Embryonic facial prominence (tissue), 1 donor: ENCODE measurements around the gene RNU6-7.

Source experiments
- DNase-seq: peaks from one replicate; pipeline ENCODE4 v3.0.0-alpha.2; 2016; ENCODE audit errors: extremely low spot score

Gene RNU6-7

DNA sequence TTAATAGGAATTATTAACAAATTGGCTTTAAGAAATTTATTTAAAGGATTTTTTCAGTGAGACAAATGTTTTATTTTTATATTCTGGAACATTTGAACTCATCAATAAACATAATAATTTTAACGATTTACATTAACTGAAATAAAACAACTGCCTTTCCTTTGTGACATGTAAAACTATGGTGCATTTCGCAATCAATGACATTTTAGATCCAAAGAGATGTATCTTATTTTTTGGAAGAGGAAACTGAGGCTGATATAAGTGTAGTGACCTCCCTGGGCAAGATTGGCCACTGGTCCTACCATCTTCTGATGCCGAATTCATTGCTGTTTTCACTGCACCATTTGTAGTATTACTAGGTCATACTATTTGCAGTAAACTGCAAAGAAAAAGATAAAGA, 3.7 kb downstream of the RNU6-7 start:
- no peak for DNase-seq

DNA sequence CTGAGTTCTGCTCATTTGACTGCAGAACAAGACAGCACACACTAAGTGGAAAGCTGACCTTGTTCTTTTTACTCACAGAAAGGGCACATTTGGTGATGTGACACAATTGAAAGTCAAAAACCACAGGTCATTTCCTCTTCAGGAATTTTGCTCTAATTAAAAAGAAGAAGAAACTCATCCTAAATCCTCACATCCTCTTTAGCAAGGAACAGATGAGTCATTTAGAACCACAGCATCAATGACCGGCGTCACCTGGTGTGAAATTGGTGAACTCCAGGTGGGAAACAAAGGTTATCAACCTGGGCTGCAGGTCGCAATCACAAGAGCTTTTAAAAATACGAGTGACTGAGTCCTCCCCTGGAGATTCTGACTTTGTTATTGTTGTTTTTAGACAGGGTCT, 4.1 kb downstream of the RNU6-7 start:
- DNase-seq = no peak

- no peak for DNase-seq
Measured at GRCh38 chr14:32206552-32206951, 4.7 kb downstream of the RNU6-7 start.

DNA sequence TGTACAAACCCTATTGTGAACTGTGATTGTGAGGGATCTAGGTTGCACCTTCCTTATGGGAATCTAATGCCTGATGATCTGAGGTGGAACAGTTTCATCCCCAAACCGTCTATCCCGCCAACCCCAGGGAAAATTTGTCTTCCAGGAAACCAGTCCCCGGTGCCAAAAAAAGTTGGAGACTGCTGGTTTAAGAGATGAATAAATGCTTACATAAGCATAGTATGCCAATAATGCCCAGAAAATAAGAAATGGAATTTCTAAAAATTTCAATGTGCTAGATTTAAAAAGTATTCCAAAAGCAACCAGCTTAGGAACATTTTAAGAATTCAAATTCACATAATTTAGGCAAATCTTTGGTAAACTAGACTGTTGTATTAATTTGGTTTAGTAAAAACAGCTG, 6.6 kb downstream of the RNU6-7 start:
- no peak for DNase-seq

DNA sequence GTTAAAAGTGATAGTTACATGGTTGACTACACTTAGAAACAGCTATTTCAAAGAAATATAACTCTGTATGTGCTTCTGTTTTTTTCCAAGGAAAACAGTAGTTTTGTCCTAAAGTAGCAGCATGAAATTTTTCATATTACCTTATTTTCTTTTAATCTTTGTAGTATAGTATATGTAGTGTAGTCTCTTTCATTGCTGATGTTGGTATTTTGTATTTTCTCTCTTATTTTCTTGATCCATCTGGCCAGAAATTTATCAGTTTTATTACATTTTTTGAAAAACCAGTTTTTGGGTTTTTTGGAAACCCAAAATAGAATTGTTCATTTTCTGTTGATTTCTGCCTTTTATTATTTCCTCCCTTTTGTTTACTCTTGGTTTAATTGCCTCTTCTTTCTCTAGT, 7.6 kb downstream of the RNU6-7 start:
- no peak for DNase-seq

DNA sequence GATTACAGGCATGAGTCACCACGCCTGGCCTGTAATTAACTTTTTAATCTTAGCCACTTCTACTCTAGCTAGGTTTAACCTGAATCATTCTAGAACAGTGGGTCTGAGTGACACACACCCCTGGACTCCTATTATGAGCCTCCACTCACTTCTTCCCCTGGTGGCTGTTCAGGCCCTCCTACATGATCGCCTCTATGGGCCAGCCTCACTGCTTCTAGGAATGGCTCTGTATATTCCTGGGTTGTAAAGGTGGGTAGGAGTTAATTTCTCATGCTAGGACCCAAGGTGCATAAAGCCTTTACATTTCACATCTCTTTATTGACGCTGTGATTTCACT, 9.2 kb downstream of the RNU6-7 start:
- no peak for DNase-seq

GRCh38 chr14:32212833-32213232, 11.0 kb downstream of the RNU6-7 start:
- no peak for DNase-seq

- no peak for DNase-seq
Measured at GRCh38 chr14:32217301-32217700, 15.5 kb downstream of the RNU6-7 start.

DNA sequence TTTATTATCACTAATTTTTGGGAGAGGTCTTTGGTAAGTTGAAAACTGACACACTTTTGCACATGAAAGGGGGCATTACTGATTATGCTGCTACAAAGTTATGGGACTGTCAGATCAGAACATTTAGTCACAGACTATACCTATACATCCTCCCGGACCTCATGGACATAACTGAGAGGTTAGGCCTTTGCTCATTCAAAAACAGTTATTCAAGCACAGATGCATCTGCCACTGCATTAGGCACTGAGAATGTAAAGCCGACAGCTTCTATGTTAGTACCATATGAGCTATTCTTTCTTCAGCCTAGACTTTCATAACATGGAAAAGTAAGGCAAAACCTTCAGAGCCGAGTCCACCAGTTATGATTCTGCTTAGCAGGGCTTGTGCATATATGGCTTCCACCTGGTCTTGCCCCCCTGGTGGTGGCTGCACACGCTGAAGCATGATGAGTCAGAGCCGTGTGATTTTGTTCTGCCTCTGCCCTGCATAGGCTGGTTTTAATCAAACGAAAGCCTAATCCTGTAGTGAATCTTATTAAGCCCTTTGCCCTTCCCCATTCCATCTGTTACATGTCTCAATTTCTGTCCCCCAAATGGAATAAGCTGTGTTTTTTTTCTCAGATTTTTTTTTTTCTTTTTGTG, 23.0 kb downstream of the RNU6-7 start:
- DNase-seq = no peak

- no peak for DNase-seq
Measured at GRCh38 chr14:32225378-32225920, 23.6 kb downstream of the RNU6-7 start.

DNA sequence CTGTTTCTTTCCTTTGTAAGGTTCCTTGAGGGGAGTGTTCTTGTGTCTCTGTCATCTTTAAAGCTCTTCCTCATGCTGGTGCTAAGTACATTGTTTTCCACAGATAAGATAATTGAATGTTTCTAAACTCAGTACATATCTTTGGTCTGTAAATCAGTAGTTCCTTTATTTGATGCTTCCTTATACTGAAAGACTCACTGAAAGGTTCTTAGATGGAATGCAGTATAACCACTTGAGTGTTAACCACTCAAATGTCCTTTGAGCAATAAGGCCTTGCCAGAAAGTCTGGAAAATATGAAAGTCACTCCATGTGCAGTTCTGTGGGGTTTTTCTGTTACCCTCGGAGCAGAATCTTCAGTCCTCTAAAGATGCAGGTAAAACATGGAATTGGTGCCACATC, 24.2 kb downstream of the RNU6-7 start:
- DNase-seq = no peak

DNA sequence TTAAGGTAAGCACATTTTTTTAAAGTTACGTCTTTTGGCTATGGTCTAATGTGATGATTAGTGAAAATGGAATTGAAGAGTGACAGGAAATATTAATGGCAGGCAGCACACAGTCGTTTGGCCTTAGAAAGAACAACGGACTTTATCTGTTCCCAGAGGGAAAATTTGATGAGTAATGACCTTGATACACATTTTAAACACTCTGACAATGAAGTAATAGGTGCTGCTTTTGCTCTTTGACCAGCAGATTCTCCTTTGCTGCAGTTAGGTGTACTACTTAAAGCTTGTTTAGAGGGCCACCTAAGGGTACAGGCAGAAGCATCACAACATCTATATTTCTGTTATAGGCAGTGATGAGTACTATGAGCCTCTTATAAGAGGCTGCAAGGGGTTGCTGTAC, 28.3 kb downstream of the RNU6-7 start:
- no peak for DNase-seq

- DNase-seq = no peak
Measured at GRCh38 chr14:32230695-32231280, 28.9 kb downstream of the RNU6-7 start.

DNA sequence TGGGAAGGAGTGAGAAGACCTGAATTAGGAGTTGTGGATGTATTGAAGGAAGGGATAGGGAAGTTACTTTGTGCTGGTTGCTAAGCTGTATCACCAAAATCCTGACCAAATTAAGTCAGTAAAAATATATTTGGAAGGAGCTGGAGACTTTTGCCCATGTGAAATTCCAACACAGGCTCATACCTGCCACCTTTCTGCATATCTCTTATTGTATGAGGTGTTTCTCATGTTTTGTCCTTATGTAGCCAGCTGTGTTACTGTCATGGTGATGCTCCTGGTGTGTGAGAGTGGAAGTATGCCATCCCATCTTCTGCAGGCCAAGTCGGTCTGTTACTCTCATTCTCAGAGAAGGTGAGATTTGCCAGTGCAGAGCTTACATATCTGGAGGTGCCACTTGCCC, 30.6 kb downstream of the RNU6-7 start:
- no peak for DNase-seq

DNA sequence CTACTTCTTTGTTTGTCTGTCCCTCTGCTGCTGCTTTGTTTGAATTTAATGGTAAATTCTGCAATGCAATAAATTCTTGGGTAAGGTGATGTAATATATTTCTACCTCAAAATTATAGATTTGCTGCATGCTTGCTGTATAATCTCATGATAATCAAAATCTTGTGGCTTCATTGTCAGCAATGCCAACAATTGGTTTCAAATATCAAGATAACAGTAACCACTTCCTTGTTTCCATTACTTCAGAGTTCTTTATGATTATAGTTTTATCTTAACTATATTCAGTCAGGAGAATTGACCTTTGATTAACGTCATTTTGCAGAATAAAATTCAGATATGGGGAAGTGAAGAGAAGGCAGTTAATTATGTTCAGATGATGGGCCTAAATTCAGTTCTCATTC, 31.4 kb downstream of the RNU6-7 start:
- no peak for DNase-seq

- DNase-seq = no peak
Measured at GRCh38 chr14:32244404-32244803, 42.6 kb downstream of the RNU6-7 start.

GRCh38 chr14:32246751-32247150, 44.9 kb downstream of the RNU6-7 start:
- DNase-seq = no peak

GRCh38 chr14:32249371-32249770, 47.5 kb downstream of the RNU6-7 start:
- DNase-seq = no peak

DNA sequence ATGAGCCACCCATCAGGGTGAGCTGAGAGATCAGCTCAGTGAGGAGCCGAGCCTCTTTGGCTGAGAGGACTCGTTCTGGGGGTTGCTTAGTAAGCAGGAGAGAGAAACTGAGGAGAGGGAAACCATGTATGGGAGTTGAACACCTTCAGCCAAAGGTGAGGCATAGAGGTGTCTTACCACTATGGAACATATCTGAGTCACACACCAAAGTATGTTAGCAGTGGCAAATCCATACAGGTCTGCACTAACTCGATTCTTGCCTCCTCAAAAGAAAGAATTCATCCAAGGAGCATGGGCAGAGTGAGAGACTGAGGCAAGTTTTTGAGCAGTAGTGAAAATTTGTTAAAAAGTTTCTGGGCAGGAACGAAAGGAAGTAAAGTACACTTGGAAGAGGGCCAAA, 47.9 kb downstream of the RNU6-7 start:
- DNase-seq = no peak

GRCh38 chr14:32250681-32251080, 48.8 kb downstream of the RNU6-7 start:
- no peak for DNase-seq

GRCh38 chr14:32251530-32251929, 49.7 kb downstream of the RNU6-7 start:
- no peak for DNase-seq
